ENCODE results near the gene GAK.

Gene GAK

DNA sequence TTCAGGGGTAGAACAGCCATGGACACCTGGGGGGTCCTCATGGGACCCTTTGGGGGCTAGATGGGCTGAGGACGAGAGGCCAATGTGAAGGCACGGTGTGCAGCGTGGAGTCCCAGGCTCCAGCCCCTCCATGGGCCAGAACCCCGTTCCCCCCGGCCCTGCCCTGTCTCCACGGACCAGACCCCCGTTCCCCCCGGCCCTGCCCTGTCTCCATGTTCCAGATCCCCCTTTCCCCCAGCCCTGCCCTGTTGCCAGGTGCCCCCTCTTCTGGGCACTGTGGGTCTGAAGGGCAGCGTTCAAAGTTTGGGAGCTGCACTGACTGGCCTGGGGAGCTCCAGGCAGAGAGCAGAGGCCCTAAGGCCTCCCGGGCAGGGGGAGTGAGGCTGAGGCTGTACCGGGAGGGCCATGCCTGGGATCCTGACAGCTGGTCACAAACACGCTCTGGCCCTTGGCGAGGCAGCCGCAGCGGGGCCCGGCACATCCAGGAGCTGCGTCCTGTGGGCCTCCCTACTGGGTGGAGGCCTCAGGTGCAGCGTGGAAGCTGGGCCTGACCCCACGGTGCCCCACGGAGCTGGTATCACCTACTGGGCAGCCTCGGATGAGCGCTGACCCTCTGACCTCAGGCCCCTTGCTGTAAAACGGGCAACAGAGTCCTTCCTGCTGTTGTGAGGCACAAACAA is 32.4 kb upstream of the GAK start:
- DNase-seq (ENCODE audit: low read depth): no peak

DNA sequence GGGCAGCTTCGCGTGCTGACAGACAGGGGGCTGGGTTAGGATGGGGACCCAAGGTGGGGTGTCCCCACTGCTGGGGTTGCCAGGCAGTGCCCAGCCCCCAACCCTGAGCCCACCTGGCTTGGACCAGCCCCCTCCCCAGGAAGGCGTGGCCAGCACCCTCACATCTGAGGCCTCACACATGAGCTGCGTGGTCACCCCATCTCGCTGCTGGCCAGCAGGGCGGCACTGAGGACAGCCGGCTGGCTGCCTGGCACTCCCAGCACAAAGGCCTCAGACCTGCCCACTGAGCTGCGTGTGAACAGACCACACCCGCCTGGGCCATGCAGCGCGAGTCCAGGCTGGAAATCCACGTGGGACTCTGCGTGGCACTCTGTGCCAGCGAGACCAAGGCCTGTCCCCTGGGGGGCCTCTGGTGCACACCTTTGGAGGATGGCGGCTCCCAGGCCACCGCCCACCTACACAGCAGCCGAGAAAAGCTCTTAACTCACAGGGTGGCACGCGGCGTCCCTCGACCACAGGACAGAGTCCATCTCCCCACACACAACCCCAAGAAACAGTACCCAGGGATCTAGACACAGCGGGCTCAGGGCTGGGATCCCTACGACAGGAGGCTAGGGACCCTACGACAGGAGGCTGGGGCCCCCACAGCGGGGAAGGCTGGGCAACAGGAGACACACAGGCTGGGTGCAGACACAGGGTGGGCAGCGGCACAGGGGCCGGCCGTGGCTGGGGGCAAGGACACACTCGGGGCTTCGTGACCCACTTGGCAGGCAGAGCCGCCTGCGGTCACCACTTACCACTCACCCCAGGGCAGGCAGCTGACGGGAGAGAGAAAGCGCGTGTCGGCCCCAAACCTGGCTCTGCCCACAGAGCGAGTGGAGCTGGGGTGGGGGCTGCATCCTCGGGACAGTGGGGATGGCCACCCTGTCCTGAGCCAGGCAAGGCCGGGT is 31.4 kb upstream of the GAK start:
- DNase-seq (ENCODE audit: low read depth): no peak

DNA sequence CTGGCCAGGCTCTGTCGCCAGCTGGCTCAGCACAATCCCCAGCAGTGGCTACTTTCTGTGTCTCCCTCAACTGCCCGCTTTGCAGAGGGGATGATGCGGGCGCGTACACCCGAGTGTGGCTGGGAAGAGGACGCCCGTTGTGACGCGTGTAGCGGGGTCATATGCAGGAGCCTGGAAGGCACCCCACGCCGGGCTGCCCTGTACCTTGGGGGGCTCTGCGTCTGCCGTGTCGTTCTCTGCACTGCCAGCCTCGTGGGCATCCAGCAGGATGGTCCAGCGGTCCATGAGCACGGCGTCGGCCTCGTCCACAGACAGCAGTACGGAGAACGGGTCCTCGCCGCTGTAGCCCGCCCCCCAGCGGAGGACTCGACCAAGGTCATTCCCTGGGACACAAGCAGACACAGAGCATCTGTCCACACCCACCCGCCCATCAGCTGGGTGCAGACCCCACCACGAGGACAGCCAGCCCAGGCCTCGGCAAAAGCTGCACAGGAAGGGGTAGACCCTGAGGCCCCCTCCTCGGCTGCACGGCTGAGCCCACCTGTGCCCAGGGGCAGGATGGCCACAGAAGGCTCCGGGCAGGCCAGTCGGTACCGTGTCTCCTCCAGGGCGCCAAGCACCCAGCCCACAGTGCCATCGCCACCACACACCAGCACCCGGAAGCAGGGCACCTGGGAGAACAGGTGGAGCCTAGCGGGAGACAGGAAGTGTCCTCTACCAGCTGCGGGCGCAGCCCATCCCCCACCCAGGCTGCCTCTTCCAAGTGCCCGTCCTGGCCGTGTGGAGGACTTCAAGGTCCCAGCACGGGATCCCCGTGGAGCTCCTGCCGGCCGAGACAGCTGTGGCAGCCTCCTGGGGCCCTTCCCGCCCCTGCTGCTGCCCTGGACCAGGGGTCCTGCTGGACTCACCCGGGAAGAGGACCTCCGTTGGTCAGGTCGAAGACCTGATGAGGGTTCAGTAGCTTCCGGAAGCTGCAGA is 30.4 kb upstream of the GAK start:
- no peak for DNase-seq (ENCODE audit: low read depth)

DNA sequence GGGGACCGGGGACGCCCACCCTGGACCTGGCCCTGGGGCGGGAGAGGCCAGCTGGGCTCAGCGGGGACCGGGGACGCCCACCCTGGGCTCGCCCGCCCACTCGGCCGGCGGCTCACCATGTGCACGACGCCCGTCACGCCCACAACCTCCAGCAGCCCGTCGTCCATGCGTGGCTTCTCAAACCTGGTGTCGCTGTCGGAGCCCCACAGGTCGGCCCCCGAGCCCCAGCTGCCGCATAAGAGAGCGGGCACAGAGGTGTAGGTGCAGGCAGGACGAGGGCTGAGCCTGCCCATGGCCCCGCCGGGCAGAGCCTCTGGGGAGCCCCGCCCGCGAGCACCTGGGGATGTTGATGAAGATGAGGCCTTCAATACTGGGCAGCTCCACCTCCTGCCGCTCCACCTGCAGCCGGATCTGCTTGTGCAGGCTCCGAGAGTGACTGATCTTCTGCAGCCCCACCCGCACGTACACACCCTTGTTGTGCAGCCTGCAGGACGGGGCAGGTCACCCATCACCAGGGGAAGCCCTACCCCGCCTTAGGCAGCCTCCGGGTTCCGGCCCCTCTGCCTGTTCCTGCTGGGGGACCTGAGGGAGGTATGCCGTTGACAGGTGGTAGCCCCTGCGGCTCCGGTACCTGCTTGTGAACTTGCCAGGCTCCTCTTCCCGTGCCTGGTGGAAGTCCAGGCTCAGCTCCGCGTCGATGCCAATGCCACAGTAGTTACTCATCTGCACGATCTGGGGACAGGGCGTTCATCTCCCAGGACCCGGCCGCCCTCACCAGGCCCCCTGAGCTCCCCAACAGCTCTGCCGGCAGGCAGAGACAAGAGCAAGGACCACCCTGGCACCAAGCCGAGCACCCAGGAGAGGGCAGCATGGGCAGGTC is 29.5 kb upstream of the GAK start:
- DNase-seq (ENCODE audit: low read depth): no peak

DNA sequence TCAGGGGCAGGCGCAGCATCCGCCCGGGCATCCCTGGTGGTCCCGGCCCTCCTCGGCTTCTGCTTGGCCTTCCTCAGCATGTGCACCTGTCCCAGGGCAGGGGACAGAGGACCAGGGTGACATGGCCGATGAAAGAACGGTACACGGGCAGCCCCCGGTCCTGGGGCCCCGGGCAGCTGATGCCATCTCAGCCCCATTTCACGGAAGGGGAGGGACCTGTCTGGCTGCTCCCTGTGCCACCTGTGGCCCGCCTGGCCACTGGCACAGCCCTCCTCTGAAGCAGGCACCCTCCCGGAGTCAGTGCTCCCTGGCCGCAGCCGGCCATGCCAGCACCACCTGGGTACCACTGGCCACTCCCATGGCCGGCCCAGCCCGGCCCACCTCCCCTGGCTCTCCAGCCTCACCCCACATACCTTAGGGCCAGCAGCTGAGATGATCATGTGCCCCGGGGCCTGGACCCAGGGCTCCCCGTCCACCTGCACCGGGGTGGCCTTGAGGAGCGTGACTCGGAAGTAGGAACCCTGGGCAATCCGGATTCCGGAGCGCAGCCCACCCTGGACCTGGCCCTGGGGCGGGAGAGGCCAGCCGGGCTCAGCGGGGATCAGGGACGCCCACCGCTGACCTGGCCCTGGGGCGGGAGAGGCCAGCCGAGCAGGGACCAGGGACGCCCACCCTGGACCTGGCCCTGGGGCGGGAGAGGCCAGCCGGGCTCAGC is 28.7 kb upstream of the GAK start:
- DNase-seq (ENCODE audit: low read depth): no peak

DNA sequence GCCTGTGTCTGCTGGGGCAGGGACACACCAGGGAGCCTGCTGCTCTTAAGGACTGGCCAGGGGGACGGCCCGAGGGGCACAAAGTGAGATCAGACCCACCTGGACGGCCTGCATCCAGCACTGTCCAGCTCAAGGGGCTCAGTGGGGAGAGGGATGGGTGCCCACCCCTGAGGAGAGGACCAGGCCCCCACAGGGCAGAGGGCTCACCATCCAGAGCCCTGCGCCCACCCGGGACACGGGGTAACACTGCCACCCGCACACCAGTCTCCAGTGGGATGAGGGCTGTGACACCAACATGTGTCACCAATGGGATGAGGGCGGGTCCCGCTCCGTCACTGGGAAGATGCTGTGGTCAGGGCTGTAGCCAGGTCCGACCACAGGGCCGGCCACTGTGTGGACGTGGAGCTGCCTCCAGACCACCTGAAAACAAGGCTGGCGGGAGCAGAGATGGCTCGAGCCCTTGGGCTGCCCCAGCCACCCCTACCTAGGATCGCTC is 28.1 kb upstream of the GAK start:
- DNase-seq (ENCODE audit: low read depth): no peak

DNA sequence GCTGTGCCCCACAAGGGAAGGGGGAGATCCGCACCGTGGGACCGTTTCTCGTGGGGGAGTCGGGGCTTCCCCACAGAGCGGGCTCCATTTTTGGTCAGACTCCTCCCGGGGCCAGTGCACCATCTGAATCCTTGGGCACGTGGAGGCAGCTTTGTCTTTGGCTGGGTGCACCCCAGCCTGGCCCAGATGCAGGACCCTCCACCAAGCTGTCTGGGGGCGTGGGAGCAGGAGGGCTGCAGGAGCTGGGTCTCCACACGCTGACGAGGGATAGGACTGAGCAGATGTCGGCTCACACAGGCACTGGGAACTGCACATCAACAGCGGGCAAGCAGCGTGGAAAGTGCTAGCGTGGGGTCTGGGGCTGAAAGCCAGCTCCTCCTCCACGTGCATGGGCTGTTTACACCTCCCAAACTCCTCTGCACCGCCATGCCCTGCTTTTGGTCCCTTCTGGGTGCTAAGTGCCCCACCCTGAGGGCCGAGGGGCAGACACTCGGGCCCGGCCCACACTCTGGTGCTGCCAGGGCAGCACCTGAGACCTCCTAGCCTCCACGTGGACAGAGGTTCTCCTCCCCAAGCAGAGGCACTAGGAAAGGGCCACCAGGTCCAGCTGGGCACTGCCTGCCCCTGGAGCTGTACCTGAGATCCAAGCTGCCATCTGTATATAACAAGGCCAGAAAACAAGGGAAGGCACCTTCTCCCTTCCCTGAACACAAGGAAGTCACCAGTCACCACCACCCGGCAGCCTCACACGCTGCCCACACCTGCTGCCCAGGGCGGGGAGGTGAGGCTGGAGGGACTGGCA is 27.4 kb upstream of the GAK start:
- DNase-seq (ENCODE audit: low read depth): no peak

DNA sequence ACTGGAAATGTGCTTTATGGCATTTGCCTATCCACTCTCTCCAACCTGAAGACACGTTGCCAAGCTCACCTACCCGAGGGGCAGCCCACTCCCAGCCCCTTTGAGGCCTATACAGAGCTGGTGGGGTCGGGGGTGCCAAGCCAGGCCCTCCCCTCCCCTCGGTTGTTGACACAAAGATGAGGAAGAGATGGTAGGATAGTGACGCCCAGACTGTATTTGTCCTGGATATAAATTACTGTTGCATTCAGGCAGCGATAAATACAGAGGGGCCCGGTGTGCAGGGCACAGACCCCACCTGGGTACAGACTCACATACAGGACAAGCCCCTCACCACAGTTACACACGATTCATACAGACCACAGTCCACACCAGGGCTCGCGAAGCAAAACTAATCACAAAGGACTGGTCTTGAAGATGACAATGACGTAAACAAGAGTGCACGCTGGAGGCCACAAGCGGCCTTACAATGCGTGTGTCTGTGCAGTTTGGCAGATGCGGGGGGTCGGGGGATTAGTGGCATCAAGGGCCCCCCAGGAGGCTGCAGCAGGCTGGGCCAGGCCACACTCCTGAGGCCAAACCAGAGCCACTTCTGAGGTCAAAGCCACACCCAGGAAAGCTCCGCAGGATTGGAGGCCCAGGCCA is 26.7 kb upstream of the GAK start:
- no peak for DNase-seq (ENCODE audit: low read depth)

DNA sequence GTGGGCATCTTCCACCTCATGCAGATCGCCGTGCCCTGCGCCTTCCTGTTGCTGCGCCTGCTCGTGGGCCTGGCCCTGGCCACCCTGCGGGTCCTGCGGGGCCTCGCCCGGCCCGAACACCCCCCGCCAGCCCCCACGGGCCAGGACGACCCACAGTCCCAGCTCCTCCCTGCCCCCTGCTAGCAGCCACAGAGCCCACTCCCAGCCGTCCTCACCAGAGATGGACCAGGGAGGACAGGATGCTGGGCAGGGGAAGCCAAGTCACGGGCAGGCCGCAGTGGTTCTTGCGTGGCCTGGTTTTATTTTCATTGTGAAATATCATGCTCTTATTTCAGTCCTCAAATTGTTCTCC is 26.2 kb upstream of the GAK start:
- DNase-seq (ENCODE audit: low read depth): no peak

DNA sequence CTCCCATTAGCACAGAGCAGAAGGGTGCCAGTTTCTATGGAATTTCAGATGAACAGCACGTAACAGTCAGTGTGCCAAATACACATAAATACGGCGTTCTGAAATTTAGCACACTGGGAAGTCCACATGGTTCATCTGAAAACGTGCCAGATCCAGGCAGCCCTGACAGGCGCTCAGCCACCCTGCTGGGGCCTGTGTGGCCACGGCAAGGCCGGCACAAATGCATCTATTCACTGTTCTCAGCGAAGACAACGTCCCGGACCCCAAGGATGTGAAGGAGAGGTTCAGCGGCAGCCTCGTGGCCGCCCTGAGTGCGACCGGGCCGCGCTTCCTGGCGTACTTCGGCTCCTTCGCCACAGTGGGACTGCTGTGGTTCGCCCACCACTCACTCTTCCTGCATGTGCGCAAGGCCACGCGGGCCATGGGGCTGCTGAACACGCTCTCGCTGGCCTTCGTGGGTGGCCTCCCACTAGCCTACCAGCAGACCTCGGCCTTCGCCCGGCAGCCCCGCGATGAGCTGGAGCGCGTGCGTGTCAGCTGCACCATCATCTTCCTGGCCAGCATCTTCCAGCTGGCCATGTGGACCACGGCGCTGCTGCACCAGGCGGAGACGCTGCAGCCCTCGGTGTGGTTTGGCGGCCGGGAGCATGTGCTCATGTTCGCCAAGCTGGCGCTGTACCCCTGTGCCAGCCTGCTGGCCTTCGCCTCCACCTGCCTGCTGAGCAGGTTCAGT is 25.6 kb upstream of the GAK start:
- DNase-seq (ENCODE audit: low read depth): no peak

DNA sequence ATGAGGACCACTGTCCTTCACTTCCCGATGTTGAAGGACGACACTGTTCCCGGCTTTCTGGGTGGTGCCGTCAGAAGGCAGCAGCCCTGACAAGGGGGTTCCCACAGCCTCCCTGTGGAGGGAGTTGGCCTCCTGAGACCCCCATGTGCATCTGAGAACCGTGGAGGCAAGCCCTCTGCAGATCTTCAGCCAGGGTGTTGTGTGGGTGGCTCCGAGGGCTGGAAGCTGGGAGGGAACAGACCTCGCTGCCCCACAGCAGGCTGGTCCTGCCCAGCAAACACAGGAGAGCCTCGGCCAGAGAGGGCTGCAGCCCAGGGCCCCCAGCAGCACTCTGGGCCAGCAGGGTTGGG is 25.1 kb upstream of the GAK start:
- no peak for DNase-seq (ENCODE audit: low read depth)

DNA sequence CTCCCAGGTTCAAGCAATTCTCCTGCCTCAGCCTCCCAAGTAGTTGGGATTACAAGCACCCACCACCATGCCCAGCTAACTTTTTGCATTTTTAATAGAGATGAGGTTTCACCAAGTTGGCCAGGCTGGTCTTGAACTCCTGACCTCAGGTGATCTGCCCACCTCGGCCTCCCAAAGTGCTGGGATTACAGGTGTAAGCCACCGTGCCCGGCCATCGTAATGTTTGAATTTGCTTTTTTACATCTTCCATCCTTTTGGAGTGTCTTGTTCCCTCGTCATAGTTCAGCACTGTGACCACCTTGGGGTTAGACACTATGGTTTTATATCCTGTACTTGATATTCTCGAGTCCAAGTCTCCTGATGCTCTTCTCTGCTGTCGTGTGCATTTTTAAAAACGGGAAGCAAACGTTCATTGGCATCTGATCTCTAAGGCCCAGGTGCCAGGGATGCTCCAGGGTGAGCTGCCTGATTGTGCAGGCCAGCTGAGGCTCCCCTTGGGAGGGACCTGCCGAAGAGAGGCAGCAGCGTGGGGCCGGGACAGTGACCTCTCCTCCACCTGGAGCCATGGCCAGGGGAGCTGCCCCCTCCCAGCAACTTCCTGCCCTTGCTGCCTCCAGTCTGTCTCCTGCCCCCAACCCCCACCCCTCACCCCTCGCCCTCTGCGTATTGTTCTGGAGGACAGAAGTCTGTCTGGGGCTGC is 24.6 kb upstream of the GAK start:
- DNase-seq (ENCODE audit: low read depth): no peak

DNA sequence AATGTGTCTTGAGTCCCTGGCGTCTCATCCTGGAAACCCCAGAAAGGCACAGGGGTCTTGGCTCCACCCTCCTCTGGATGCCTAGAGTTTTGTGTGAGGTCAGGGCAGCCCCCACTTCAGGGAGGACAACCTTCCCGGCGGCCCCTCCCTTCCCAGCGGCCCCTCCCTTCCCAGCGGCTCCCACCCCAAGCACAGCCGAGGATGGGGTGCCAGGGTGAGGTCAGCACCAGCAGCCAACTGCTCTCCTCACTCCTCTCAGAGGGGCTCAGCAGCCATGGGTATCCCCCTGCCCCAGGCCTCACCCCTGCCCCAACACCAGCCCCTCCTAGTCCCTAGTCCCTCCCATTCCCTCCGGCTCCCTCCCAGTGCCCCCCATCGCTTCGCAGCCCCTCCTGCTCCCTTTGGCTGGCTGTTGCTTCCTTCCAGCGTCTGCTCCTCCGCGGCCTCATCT is 23.8 kb upstream of the GAK start:
- DNase-seq (ENCODE audit: low read depth): no peak

DNA sequence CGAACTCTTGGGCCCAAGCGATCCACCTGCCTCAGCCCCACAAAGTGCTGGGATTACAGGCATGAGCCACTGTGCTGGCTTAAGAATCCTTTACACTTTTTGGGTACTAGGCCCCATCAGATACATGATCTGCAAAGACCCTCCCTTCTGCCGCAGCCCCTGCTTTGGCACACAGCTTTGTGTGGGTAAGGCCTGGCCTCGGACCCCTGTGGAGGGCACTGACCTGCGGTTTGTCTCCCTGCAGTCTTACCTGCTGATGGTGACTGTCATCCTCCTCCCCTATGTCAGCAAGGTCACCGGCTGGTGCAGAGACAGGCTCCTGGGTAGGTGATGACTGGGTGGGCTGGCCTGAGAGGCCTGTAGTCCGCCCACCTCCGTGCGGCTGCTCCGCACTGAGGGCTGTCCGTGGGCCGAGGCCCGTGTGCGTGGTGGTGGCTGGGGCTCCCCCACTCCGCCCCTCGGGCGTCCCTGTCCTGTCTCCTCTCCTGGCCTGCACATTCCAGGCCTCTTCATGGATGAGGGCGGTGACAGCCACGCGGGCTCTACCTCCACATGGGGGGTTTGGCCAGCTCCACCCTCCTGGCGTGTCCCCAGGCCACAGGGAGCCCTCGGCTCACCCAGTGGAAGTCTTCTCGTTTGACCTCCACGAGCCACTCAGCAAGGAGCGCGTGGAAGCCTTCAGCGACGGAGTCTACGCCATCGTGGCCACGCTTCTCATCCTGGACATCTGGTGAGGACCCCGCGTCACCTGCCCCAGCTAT is 23.2 kb upstream of the GAK start:
- no peak for DNase-seq (ENCODE audit: low read depth)

DNA sequence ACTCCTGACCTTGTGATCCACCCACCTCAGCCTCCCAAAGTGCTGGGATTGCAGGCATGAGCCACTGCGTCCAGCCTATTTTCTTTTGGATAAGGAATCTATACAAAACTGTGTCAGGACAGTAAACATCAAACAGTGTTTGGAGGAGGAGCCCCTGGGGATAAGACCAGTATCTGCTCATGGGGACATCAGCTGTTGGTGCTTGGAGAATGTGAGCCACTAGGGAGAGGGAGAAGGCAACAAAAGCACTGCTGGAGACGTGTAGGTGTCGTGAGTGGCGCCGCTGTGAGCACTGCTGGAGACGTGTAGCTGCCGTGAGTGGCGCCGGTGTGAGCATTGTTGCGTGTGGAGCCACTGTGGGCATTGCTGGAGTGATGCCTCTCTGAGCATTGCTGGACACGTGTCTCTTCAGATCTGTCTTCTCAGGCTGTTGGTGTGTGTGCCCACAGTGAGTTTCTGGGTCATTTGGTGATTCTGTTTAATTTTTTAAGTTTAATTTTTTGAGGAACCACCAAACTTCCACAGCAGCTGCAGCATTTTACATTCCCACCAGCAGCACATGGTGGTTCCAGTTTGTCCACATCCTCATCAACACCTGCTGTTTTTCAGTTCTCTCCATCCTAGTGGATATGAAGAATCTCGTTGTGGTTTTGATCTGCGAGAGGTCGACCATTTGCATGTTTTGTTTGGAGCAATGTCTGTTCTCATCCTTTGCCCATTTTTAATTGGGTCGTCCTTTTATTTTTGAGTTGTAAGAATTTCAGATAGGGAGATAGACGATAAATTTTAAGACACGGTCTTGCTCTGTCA is 22.3 kb upstream of the GAK start:
- no peak for DNase-seq (ENCODE audit: low read depth)

DNA sequence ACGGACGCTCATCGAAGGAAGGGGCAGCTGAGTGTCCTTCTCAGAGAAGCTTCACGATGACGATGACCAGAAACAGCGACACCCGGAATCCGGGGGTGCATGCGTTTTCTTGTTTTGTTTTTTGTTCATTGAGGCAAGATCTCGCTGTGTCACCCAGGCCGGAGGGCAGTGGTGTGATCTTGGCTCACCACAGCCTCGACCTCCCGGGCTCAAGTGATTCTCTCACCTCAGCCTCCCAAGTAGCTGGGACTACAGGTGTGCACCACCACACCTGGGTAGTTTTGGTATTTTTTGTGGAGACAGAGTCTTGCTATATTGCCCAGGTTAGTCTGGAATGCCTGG is 21.4 kb upstream of the GAK start:
- no peak for DNase-seq (ENCODE audit: low read depth)
